ENCODE results near the gene DNAI2.

- no peak for TF ChIP-seq RAD21 (IDR thresholded peaks at IDR 0.05; ENCODE audit: low read depth)
- TF ChIP-seq TAF1 (IDR thresholded peaks at IDR 0.05; ENCODE audit: low read depth), result no peak
- TF ChIP-seq ZBTB7A (IDR thresholded peaks at IDR 0.05; ENCODE audit: low read depth), result no peak
- no peak for TF ChIP-seq MAX (IDR thresholded peaks at IDR 0.05)
- TF ChIP-seq, protein P1, sequence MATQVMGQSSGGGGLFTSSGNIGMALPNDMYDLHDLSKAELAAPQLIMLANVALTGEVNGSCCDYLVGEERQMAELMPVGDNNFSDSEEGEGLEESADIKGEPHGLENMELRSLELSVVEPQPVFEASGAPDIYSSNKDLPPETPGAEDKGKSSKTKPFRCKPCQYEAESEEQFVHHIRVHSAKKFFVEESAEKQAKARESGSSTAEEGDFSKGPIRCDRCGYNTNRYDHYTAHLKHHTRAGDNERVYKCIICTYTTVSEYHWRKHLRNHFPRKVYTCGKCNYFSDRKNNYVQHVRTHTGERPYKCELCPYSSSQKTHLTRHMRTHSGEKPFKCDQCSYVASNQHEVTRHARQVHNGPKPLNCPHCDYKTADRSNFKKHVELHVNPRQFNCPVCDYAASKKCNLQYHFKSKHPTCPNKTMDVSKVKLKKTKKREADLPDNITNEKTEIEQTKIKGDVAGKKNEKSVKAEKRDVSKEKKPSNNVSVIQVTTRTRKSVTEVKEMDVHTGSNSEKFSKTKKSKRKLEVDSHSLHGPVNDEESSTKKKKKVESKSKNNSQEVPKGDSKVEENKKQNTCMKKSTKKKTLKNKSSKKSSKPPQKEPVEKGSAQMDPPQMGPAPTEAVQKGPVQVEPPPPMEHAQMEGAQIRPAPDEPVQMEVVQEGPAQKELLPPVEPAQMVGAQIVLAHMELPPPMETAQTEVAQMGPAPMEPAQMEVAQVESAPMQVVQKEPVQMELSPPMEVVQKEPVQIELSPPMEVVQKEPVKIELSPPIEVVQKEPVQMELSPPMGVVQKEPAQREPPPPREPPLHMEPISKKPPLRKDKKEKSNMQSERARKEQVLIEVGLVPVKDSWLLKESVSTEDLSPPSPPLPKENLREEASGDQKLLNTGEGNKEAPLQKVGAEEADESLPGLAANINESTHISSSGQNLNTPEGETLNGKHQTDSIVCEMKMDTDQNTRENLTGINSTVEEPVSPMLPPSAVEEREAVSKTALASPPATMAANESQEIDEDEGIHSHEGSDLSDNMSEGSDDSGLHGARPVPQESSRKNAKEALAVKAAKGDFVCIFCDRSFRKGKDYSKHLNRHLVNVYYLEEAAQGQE (IDR thresholded peaks at IDR 0.05; ENCODE audit: low read depth), result no peak
- TF ChIP-seq CREB1 (IDR thresholded peaks at IDR 0.05; ENCODE audit: low read depth), result no peak
- no peak for TF ChIP-seq CEBPB (IDR thresholded peaks at IDR 0.05)
Observed at GRCh38 chr17:74295625-74296547, 21.9 kb downstream of the DNAI2 start.

Measured in Ishikawa (cell line).